ENCODE measurements around the gene ARHGAP28. TPM values are rescaled to one million over a fixed set of nuclear protein-coding genes. Genes with fewer than 3 reads are reported as not detected.

ARHGAP28 gene
- total RNA-seq, 2 donors from 2014 or later = 16.3 to 16.5 TPM

- Histone ChIP-seq H3K9me3 (no peaks in the 10 kb centered on the region), H3K4me1 (no peaks in the 10 kb centered on the region), H3K4me3 (no peak overlapping the region), H3K36me3 (replicated peaks in 1 of 2; ENCODE audit: insufficient read depth in 1 of 2, low read depth in 2 of 2) (no peaks in the 10 kb centered on the region), H3K27me3 (no peaks in the 10 kb centered on the region), H3K27ac (no peak overlapping the region)
- 84 to 89% methylated on average over 4 of the region's 4 CpGs for WGBS, 2 donors
- DNase-seq = no peak
- intact Hi-C loops (cut with DNase I) = no loop called here
- ATAC-seq = no peak
- no peak for TF ChIP-seq CTCF (IDR thresholded peaks at IDR 0.05)
- no peak for TF ChIP-seq POLR2A (IDR thresholded peaks at IDR 0.05)
These were observed 130.3 kb downstream of the ARHGAP28 start for GRCh38 chr18:6859676-6860422.

GRCh38 chr18:6860804-6861448 is 131.4 kb downstream of the ARHGAP28 start:
- Histone ChIP-seq H3K27me3 (no peaks in the 10 kb centered on the region), H3K4me1 (no peaks in the 10 kb centered on the region), H3K4me3 (no peak overlapping the region), H3K27ac (no peak overlapping the region), H3K36me3 (replicated peaks in 1 of 2; ENCODE audit: insufficient read depth in 1 of 2, low read depth in 2 of 2) (no peaks in the 10 kb centered on the region), H3K9me3 (no peaks in the 10 kb centered on the region)
- no peak for TF ChIP-seq POLR2A (IDR thresholded peaks at IDR 0.05)
- no peak for TF ChIP-seq CTCF (IDR thresholded peaks at IDR 0.05)
- intact Hi-C loops (cut with DNase I) = no loop called here
- WGBS, 2 donors = 79 to 91% methylated on average over 4 of the region's 4 CpGs
- no peak for DNase-seq
- no peak for ATAC-seq

DNA sequence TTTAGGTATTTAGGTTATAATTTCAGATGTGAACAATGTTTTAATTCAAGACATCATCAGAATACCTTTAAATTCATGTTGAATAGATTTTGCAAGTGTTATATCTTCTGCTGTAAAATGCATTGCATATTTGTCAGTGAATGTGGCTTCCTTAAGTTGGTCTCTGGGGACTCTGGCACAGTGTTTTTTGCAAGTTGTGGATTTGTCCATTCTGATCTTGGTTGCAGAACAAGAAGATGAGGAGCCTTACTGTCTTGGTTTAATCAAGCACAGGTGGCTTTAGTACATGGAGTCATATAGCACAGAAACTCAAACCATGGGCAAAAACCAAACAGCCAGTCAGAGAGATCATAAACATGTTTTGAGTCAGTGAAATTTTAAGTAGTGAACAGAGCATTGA is 135.7 kb downstream of the ARHGAP28 start:
- Histone ChIP-seq H3K36me3 (replicated peaks in 1 of 2; ENCODE audit: insufficient read depth in 1 of 2, low read depth in 2 of 2) (no peaks in the 10 kb centered on the region), H3K4me3 (no peak overlapping the region), H3K4me1 (no peaks in the 10 kb centered on the region), H3K27ac (no peak overlapping the region), H3K27me3 (no peaks in the 10 kb centered on the region), H3K9me3 (no peaks in the 10 kb centered on the region)
- ATAC-seq = no peak
- no peak for TF ChIP-seq CTCF (IDR thresholded peaks at IDR 0.05)
- TF ChIP-seq POLR2A (IDR thresholded peaks at IDR 0.05) = no peak
- no peak for DNase-seq
- intact Hi-C loops (cut with DNase I) = no loop called here

- no peak for DNase-seq
- Histone ChIP-seq H3K9me3 (no peaks in the 10 kb centered on the region), H3K27ac (no peak overlapping the region), H3K27me3 (no peaks in the 10 kb centered on the region), H3K4me1 (no peaks in the 10 kb centered on the region), H3K36me3 (replicated peaks in 1 of 2; ENCODE audit: insufficient read depth in 1 of 2, low read depth in 2 of 2) (no peaks in the 10 kb centered on the region), H3K4me3 (no peak overlapping the region)
- 87 to 90% methylated on average over 3 of the region's 3 CpGs for WGBS, 2 donors
- TF ChIP-seq CTCF (IDR thresholded peaks at IDR 0.05) (no peak), POLR2A (IDR thresholded peaks at IDR 0.05) (no peak)
- no peak for ATAC-seq
- intact Hi-C loops (cut with DNase I) = no loop called here
These were observed 137.1 kb downstream of the ARHGAP28 start for GRCh38 chr18:6866552-6867085.

All from body of pancreas (tissue), 4 donors.